Neural cell (in vitro differentiated cells): ENCODE measurements around the gene AREG. TPM values are rescaled to one million over a fixed set of nuclear protein-coding genes. Genes with fewer than 3 reads are reported as not detected.

ENCODE experiments used
- H2AFZ ChIP-seq: fragments of 200-600, 300-800 bp; sonication (generic), shearing (Covaris generic); 2 replicates; pipeline ENCODE4 v1.6.0; 2014; ENCODE audit warnings: low read depth, mild to moderate bottlenecking, antibody characterized with exemption, low read length, moderate library complexity
- H3F3A ChIP-seq: fragments of 200-600 bp; shearing (Covaris generic); 2 replicates; pipeline ENCODE4 v1.6.1; 2016; ENCODE audit warnings: mild to moderate bottlenecking, moderate library complexity, mixed read lengths, antibody characterized with exemption, low read length; ENCODE audit not compliant: insufficient read depth, poor library complexity, severe bottlenecking
- H3K27ac ChIP-seq: fragments of 200-600, 300-800 bp; sonication (generic), shearing (Covaris generic); 2 replicates; pipeline ENCODE4 v1.5.1; 2014; ENCODE audit warnings: mild to moderate bottlenecking, low read length, moderate library complexity
- H3K27me3 ChIP-seq: fragments of 300-800, 200-600 bp; sonication (generic), shearing (Covaris generic); 2 replicates; pipeline ENCODE4 v1.6.0; 2014; ENCODE audit warnings: mild to moderate bottlenecking, low read depth, low read length, moderate library complexity; ENCODE audit not compliant: insufficient read depth
- H3K36me3 ChIP-seq: fragments of 300-800, 200-600 bp; sonication (generic), shearing (Covaris generic); 2 replicates; pipeline ENCODE4 v1.5.1; 2014; ENCODE audit warnings: mild to moderate bottlenecking, antibody characterized with exemption, low read length, moderate library complexity; ENCODE audit not compliant: insufficient read depth
- H3K4me2 ChIP-seq: fragments of 300-800, 200-600 bp; sonication (generic), shearing (Covaris generic); 2 replicates; pipeline ENCODE4 v1.6.0; 2014; ENCODE audit warnings: mild to moderate bottlenecking, low read length
- H3K4me3 ChIP-seq: fragments of 300-800, 200-600 bp; sonication (generic), shearing (Covaris generic); 2 replicates; pipeline ENCODE4 v1.5.1; 2014; ENCODE audit warnings: mild to moderate bottlenecking, low read length, moderate library complexity
- H3K79me2 ChIP-seq: fragments of 200-600 bp; shearing (Covaris generic); replicated peaks from 2 replicates; pipeline ENCODE4 v1.6.0; 2014; ENCODE audit warnings: mild to moderate bottlenecking, low read length, moderate library complexity; ENCODE audit not compliant: insufficient read depth
- H3K9ac ChIP-seq: fragments of 300-800, 200-600 bp; sonication (generic), shearing (Covaris generic); 2 replicates; pipeline ENCODE4 v1.6.1; 2016; ENCODE audit warnings: mild to moderate bottlenecking, low read length, mixed read lengths
- H3K9me2 ChIP-seq: fragments of 200-600 bp; shearing (Covaris generic); 2 replicates; pipeline ENCODE4 v1.6.1; 2016; ENCODE audit warnings: mild to moderate bottlenecking, low read length, mixed read lengths; ENCODE audit not compliant: insufficient read depth
- H3K9me3 ChIP-seq: fragments of 200-600, 300-800 bp; sonication (generic), shearing (Covaris generic); 2 replicates; pipeline ENCODE4 v1.6.1; 2016; ENCODE audit warnings: mild to moderate bottlenecking, mixed run types, low read length, moderate library complexity, mixed read lengths
- H4K20me1 ChIP-seq: fragments of 200-600 bp; shearing (Covaris generic); 2 replicates; pipeline ENCODE4 v1.6.1; 2016; ENCODE audit warnings: mild to moderate bottlenecking, mixed run types; ENCODE audit not compliant: insufficient read depth
- CTCF ChIP-seq: fragments of 450-650 bp; IDR thresholded peaks from 2 replicates; pipeline ENCODE4 v1.5.1; 2014; ENCODE audit warnings: antibody characterized with exemption, mild to moderate bottlenecking, moderate library complexity; ENCODE audit not compliant: poor library complexity, severe bottlenecking
- EP300 ChIP-seq: fragments of 450-650 bp; conservative IDR thresholded peaks from 2 replicates; pipeline ENCODE4 v1.6.1; 2014; ENCODE audit warnings: antibody characterized with exemption, mild to moderate bottlenecking, moderate library complexity; ENCODE audit not compliant: poor library complexity, severe bottlenecking
- EZH2 ChIP-seq: fragments of 200-600, 300-800 bp; shearing (Covaris generic), sonication (generic); IDR thresholded peaks from 2 replicates; pipeline ENCODE4 v1.6.1; 2014; ENCODE audit warnings: antibody characterized with exemption, low read length, borderline replicate concordance, mild to moderate bottlenecking; ENCODE audit not compliant: insufficient read depth, poor library complexity, severe bottlenecking
- MXI1 ChIP-seq: fragments of 450-650 bp; conservative IDR thresholded peaks from 2 replicates; pipeline ENCODE4 v1.6.1; 2014; ENCODE audit warnings: antibody characterized with exemption, mild to moderate bottlenecking; ENCODE audit not compliant: poor library complexity, severe bottlenecking
- POLR2AphosphoS5 ChIP-seq: IDR thresholded peaks from 2 replicates; pipeline ENCODE4 v1.6.1; 2012
- RAD21 ChIP-seq: fragments of 450-650 bp; conservative IDR thresholded peaks from 2 replicates; pipeline ENCODE4 v1.6.1; 2014; ENCODE audit warnings: antibody characterized with exemption, mild to moderate bottlenecking, moderate library complexity
- REST ChIP-seq: IDR thresholded peaks from 2 replicates; pipeline ENCODE4 v1.6.1; 2012; ENCODE audit warnings: borderline replicate concordance
- SMC3 ChIP-seq: fragments of 450-650 bp; conservative IDR thresholded peaks from 2 replicates; pipeline ENCODE4 v1.6.1; 2014; ENCODE audit warnings: antibody characterized with exemption, mild to moderate bottlenecking, moderate library complexity; ENCODE audit not compliant: poor library complexity
- TAF1 ChIP-seq: IDR thresholded peaks from 2 replicates; pipeline ENCODE4 v1.6.1; 2012; ENCODE audit warnings: low read depth
- polyA plus RNA-seq: library from polyadenylated mRNA; depleted of rRNA; stranded (reverse); fragments of >200 nt; gene quantifications from 2 replicates; pipeline ENCODE4 v1.2.3, GENCODE V29; 2014

AREG gene
- polyA plus RNA-seq, 1 donor from 2014 or later: not detected

- Histone ChIP-seq H3K27ac (no peak overlapping the region), H3K27me3 (no peaks in the 10 kb centered on the region), H3K9me3 (no peaks in the 10 kb centered on the region), H4K20me1 (no peaks in the 10 kb centered on the region), H3K79me2 (no peaks in the 10 kb centered on the region), H3K4me2 (no peak overlapping the region), H3K9ac (no peak overlapping the region), H3K4me3 (no peak overlapping the region), H3F3A (no peaks in the 10 kb centered on the region), H3K9me2 (no peaks in the 10 kb centered on the region), H2AFZ (no peak overlapping the region), H3K36me3 (no peaks in the 10 kb centered on the region)
- TF ChIP-seq TAF1: no peak
- TF ChIP-seq RAD21: no peak
- no peak for TF ChIP-seq POLR2AphosphoS5
- no peak for TF ChIP-seq CTCF
- TF ChIP-seq REST: no peak
- TF ChIP-seq SMC3: no peak
- TF ChIP-seq EP300: no peak
- TF ChIP-seq EZH2: no peak
- no peak for TF ChIP-seq MXI1
These were observed 42.1 kb upstream of the AREG start for GRCh38 chr4:74402692-74403456.

GRCh38 chr4:74407891-74408290, 37.0 kb upstream of the AREG start:
- no peak overlapping the region for H3K27ac ChIP-seq
- no peaks in the 10 kb centered on the region for H3K79me2 ChIP-seq
- no peak overlapping the region for H3K4me2 ChIP-seq
- H2AFZ ChIP-seq: no peak overlapping the region
- no peaks in the 10 kb centered on the region for H3K9me2 ChIP-seq
- H3K36me3 ChIP-seq: no peaks in the 10 kb centered on the region
- H4K20me1 ChIP-seq: no peaks in the 10 kb centered on the region
- TF ChIP-seq MXI1 (no peak), TAF1 (no peak), EP300 (no peak), REST (no peak), RAD21 (no peak), SMC3 (no peak), CTCF (no peak), POLR2AphosphoS5 (no peak), EZH2 (no peak)
- no peaks in the 10 kb centered on the region for H3K27me3 ChIP-seq
- no peaks in the 10 kb centered on the region for H3K9me3 ChIP-seq
- H3F3A ChIP-seq: no peaks in the 10 kb centered on the region
- no peak overlapping the region for H3K9ac ChIP-seq
- no peak overlapping the region for H3K4me3 ChIP-seq
